ENCODE measurements around the gene IL21R.

DNA sequence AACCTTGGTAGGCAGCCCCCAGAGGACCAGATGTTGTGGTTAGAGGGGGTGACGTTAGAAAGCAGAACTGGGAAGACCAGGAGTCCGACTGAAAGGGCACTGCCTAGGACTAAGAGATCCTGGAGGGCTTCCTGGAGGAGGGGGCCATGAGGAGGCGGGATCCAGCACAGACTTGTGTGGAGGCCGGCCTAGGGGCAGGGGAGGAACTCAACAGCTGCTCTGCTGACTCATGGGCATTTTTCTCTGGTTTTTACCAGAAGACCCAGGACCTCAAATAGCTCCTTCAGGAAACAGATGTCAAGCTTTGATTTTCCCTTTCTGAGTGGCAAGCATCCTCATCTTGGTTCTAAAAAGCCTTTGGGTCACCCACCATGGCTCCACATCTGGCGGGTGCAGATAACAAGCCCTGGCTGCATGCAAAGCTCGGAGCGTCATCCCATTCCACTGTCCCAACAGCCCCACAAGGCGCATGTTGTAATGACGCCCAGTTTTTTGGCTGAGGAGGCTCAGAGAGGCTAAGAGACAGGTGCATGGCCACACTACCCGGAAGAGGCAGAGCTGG is 29.0 kb downstream of the IL21R start:
- TF ChIP-seq, protein P1, sequence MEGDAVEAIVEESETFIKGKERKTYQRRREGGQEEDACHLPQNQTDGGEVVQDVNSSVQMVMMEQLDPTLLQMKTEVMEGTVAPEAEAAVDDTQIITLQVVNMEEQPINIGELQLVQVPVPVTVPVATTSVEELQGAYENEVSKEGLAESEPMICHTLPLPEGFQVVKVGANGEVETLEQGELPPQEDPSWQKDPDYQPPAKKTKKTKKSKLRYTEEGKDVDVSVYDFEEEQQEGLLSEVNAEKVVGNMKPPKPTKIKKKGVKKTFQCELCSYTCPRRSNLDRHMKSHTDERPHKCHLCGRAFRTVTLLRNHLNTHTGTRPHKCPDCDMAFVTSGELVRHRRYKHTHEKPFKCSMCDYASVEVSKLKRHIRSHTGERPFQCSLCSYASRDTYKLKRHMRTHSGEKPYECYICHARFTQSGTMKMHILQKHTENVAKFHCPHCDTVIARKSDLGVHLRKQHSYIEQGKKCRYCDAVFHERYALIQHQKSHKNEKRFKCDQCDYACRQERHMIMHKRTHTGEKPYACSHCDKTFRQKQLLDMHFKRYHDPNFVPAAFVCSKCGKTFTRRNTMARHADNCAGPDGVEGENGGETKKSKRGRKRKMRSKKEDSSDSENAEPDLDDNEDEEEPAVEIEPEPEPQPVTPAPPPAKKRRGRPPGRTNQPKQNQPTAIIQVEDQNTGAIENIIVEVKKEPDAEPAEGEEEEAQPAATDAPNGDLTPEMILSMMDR (IDR thresholded peaks at IDR 0.05) = no peak
- no peak for TF ChIP-seq EZH2 (IDR thresholded peaks at IDR 0.05; ENCODE audit: borderline replicate concordance, insufficient read depth, low read depth, low read length, poor library complexity, severe bottlenecking)
